ENCODE data around the gene MTCH1.

DNA sequence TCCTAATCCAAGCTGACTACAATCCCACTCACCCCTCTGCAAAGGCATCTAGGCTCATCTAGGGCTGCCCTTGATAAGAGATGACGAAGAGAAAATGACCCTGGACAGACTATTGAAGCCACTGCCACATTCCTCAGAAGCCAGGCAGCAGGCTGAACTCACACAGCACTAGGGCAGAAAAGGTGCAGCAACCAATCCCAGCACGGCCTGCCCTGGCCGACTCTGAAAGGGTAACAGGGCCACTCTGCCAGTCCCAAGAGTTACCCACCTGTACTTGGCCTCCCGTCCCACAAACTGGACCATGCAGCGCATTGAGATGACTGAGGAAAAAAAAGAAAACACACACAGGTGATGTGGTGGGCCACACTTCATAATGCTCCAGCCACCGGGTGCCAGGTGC lies 9.1 kb downstream of the MTCH1 start:
- TF ChIP-seq, protein P1, sequence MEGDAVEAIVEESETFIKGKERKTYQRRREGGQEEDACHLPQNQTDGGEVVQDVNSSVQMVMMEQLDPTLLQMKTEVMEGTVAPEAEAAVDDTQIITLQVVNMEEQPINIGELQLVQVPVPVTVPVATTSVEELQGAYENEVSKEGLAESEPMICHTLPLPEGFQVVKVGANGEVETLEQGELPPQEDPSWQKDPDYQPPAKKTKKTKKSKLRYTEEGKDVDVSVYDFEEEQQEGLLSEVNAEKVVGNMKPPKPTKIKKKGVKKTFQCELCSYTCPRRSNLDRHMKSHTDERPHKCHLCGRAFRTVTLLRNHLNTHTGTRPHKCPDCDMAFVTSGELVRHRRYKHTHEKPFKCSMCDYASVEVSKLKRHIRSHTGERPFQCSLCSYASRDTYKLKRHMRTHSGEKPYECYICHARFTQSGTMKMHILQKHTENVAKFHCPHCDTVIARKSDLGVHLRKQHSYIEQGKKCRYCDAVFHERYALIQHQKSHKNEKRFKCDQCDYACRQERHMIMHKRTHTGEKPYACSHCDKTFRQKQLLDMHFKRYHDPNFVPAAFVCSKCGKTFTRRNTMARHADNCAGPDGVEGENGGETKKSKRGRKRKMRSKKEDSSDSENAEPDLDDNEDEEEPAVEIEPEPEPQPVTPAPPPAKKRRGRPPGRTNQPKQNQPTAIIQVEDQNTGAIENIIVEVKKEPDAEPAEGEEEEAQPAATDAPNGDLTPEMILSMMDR (IDR thresholded peaks at IDR 0.05 in 2 of 3, conservative IDR thresholded peaks at IDR 0.05 in 1 of 3; ENCODE audit: borderline replicate concordance in 1 of 3, insufficient read depth in 1 of 3, low read depth in 2 of 3, low read length in 2 of 3): no peak
- TF ChIP-seq EGR1 (IDR thresholded peaks at IDR 0.05; ENCODE audit: low read depth) (no peak), POLR2AphosphoS5 (IDR thresholded peaks at IDR 0.05; ENCODE audit: low read depth, low read length) (no peak), SIN3A (IDR thresholded peaks at IDR 0.05; ENCODE audit: low read depth) (no peak), POLR2A (IDR thresholded peaks at IDR 0.05; ENCODE audit: borderline replicate concordance, extremely low read depth, insufficient read depth, insufficient read length) (no peak), EZH2 (IDR thresholded peaks at IDR 0.05) (no peak), EZH2phosphoT487 (IDR thresholded peaks at IDR 0.05; ENCODE audit: borderline replicate concordance) (no peak), ZNF274 (IDR thresholded peaks at IDR 0.05; ENCODE audit: low read depth, low read length) (no peak)

All from HCT116 (cell line).